ENCODE results near the gene PRKCA. TPM values are rescaled to one million over a fixed set of nuclear protein-coding genes. Genes with fewer than 3 reads are reported as not detected.
A peak's percentile ranks its signal among the peaks of the same experiment; 100 is the strongest.

Gene PRKCA
- total RNA-seq, 2 donors from 2014 or later: 6.5 to 6.6 TPM

DNA sequence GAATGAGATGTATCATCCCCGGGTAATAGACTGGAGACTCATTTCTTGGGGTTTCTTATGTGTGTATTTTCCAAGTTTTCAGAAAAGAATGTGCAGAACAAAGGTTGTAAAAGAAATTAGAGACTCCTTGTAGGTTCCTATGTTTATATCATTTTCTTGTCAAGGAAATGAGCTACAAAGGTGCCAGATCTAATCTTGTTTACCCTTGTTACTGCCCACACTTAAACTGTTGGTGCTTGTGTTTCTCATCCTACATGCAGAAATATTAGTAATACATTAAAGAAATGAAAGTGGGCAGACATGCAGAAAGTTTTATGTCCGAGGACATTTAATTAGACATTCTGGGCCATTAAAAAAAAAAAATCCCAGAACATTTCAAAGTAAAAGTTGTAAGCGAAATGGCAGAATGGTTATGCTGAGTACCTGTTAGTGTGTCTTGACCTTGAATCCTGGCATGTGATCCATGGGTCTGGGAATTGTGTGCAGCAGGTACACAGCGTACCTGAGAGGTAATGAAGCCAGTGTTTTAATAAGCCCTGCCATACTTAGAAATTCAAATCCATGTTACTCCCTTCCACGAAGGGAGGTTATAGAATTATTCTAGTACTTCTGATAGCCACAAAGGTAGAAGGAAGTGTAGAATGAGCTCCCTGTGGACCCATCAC lies 469.9 kb downstream of the PRKCA start:
- DNase-seq: peak; percentile 42 to 77 (median 70)
- no peak for TF ChIP-seq POLR2A (IDR thresholded peaks at IDR 0.05)
- TF ChIP-seq, protein P1, sequence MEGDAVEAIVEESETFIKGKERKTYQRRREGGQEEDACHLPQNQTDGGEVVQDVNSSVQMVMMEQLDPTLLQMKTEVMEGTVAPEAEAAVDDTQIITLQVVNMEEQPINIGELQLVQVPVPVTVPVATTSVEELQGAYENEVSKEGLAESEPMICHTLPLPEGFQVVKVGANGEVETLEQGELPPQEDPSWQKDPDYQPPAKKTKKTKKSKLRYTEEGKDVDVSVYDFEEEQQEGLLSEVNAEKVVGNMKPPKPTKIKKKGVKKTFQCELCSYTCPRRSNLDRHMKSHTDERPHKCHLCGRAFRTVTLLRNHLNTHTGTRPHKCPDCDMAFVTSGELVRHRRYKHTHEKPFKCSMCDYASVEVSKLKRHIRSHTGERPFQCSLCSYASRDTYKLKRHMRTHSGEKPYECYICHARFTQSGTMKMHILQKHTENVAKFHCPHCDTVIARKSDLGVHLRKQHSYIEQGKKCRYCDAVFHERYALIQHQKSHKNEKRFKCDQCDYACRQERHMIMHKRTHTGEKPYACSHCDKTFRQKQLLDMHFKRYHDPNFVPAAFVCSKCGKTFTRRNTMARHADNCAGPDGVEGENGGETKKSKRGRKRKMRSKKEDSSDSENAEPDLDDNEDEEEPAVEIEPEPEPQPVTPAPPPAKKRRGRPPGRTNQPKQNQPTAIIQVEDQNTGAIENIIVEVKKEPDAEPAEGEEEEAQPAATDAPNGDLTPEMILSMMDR (IDR thresholded peaks at IDR 0.05): no peak
- Histone ChIP-seq H3K36me3 (replicated peaks in 1 of 2; ENCODE audit: insufficient read depth in 1 of 2, low read depth in 2 of 2) (no peaks in the 10 kb centered on the region), H3K4me1 (peaks cover 18% of the 10 kb centered on the region), H3K27ac (peak overlapping the region; percentile 34 to 60 (median 48)), H3K9me3 (no peaks in the 10 kb centered on the region), H3K27me3 (no peaks in the 10 kb centered on the region), H3K4me3 (no peak overlapping the region)
- peak; percentile 85 for ATAC-seq
- 30 to 35% methylated on average over 5 of the region's 5 CpGs for WGBS, 2 donors
- intact Hi-C loops (cut with DNase I): no loop called here

DNA sequence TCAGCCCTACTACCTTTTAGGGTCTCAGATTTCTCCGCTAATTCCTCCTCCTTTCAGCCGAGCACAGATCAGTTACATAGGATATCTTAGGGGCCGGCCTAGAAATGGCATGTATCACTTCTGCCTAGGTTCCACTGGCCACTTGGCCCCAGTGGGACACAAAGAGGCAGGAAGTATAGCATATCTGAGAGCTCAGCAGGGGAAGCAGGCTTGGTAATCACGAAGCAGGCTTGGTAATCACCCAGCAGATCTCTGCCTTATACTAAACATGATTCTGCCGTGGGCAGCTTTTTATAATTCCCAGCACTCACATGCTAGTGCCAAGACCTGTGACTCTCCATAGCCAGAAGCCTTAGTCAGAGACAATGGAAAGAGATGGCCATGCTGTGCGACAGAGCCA lies 472.9 kb downstream of the PRKCA start:
- H3K27me3 ChIP-seq: no peaks in the 10 kb centered on the region
- H3K27ac ChIP-seq: no peak overlapping the region
- peaks cover 18% of the 10 kb centered on the region for H3K4me1 ChIP-seq
- no peak for DNase-seq
- H3K4me3 ChIP-seq: no peak overlapping the region
- WGBS, 2 donors: 90 to 91% methylated on average over 6 of the region's 6 CpGs
- no peak for ATAC-seq
- H3K36me3 ChIP-seq (replicated peaks in 1 of 2; ENCODE audit: insufficient read depth in 1 of 2, low read depth in 2 of 2): no peaks in the 10 kb centered on the region
- H3K9me3 ChIP-seq: no peaks in the 10 kb centered on the region
- intact Hi-C loops (cut with DNase I): no loop called here
- TF ChIP-seq POLR2A (IDR thresholded peaks at IDR 0.05): no peak
- TF ChIP-seq, protein P1 (IDR thresholded peaks at IDR 0.05): no peak

DNA sequence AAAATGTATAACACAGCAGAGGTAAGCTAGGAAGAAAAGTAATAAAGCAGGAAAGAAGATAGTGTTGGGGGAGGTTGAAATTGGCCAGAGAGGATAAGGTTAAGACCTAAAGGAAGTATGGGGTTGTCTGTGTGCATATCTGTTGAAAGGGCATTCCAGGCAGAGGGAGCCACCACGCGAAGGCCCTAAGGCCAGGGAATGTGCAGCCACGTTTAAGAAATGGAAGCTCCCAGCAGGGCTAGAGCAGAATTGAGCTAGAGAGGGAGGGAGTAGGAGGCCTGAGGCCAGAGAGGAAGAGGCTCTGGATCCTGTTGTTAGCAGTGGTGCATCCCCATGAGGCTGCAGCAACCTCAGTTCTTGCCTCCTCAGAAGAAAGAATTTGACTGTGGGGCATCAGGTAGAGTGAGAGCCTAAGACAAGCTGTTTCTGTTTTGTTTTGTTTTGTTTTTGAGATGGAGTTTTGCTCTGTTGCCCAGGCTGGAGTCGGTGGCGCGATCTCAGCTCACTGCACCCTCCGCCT lies 473.5 kb downstream of the PRKCA start:
- ATAC-seq (no peak), DNase-seq (no peak)
- intact Hi-C loops (cut with DNase I): no loop called here
- 82 to 89% methylated on average over 7 of the region's 7 CpGs for WGBS, 2 donors
- TF ChIP-seq, protein P1 (IDR thresholded peaks at IDR 0.05): no peak
- no peak for TF ChIP-seq POLR2A (IDR thresholded peaks at IDR 0.05)
- Histone ChIP-seq H3K4me3 (no peak overlapping the region), H3K27me3 (no peaks in the 10 kb centered on the region), H3K4me1 (peaks cover 18% of the 10 kb centered on the region), H3K36me3 (replicated peaks in 1 of 2; ENCODE audit: insufficient read depth in 1 of 2, low read depth in 2 of 2) (no peaks in the 10 kb centered on the region), H3K9me3 (no peaks in the 10 kb centered on the region), H3K27ac (no peak overlapping the region)

DNA sequence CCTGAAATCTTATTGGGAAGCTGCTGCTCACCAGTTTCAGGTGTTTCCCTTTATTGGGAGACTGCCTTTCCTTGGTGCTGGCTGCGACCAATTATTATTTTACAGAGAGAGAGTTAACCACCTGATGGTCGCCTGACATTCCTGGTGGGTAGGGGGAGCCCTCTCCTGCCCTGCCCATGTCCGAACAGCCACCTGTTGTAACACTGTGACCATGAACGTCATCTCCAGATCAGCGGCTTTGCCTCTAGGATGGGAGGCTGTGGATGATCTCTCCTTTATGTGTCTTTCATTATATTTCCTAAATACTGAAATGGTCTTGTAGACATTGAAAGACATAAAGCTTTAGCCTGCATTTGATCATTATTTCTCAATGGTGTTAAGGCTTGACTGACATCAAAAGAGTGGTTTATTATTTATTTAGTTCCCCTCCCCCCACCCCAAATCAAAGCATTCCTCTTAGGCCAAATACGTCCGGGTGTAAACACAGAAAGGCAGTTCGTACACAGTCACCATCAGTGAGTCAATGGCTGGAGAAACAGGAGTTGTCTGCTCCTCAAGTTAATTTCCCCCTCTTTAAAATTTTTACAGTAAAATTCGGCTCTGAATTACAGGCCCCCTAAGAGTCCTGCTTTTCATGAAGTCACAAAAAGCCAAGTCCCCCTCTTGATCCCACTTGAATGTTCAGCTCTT lies 474.7 kb downstream of the PRKCA start:
- H3K4me3 ChIP-seq: no peak overlapping the region
- intact Hi-C loops (cut with DNase I): no loop called here

More for the DNA sequence above, 474.7 kb downstream of the PRKCA start:
- no peaks in the 10 kb centered on the region for H3K9me3 ChIP-seq
- 69 to 81% methylated on average over 9 of the region's 9 CpGs for WGBS, 2 donors
- H3K27ac ChIP-seq: no peak overlapping the region
- H3K36me3 ChIP-seq (replicated peaks in 1 of 2; ENCODE audit: insufficient read depth in 1 of 2, low read depth in 2 of 2): no peaks in the 10 kb centered on the region
- DNase-seq (no peak), ATAC-seq (no peak)
- TF ChIP-seq POLR2A (IDR thresholded peaks at IDR 0.05): no peak
- TF ChIP-seq, protein P1 (IDR thresholded peaks at IDR 0.05): no peak
- peaks cover 10% of the 10 kb centered on the region for H3K4me1 ChIP-seq
- no peaks in the 10 kb centered on the region for H3K27me3 ChIP-seq
